Activated T-helper 1 cell treated with Interleukin-2 at 50 U/mL for 16 hours (primary cell): ENCODE results near the gene BCAS1.

ENCODE experiments used
- DNase-seq: peaks from one replicate; pipeline ENCODE4 v3.0.0-alpha.2; 2020; ENCODE audit warnings: low read depth

BCAS1 gene

DNA sequence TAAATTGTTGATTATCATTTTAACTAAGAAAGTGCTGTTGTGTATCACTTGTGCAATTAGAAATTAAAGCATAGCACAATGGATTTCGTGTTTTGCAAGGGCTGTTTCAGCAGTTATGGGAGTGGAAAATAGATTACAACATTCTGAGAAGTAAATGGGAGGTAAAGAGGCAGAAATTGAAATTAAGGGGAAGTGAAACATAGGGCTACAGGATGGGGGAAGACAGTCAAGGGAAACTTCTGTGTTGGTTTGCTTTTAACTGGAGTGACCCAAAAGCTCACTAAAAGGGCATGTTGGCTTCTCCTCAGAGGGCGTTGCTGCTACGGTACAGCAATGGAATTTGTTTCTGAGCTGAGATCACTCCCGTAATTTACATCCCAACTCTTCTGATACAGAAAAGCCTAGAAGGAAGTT is 147.5 kb downstream of the BCAS1 start:
- DNase-seq: no peak

DNA sequence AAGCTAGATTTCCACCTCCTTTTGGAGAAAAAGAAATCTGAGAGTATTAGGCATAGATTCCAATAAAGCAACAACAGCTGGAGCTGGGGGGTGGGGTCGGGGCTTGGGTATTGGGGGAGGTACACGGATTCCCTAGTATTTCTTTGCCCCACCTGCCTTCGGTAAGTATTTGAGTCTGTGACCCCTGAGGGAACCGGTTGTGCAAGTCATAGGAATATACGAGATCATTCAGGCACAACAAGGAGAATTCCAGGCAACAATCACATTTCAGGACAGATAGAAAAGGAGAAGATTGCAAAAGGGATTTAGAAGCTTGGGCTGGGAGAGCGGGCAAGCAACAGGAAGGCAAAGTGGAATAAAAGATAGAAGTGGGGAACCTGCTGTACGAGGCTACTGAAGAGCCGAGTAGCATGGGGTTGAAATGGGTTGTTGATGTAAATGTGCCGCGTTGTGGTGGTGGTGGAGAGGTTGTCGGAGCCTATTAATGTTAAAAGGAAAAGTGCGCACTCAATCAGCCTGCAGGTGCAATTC is 148.9 kb downstream of the BCAS1 start:
- DNase-seq: no peak

- DNase-seq: no peak
Observed at GRCh38 chr20:53920647-53921245, 149.6 kb downstream of the BCAS1 start.

GRCh38 chr20:53919886-53920285 is 150.5 kb downstream of the BCAS1 start:
- no peak for DNase-seq

GRCh38 chr20:53918949-53919361 is 151.4 kb downstream of the BCAS1 start:
- DNase-seq: no peak

DNA sequence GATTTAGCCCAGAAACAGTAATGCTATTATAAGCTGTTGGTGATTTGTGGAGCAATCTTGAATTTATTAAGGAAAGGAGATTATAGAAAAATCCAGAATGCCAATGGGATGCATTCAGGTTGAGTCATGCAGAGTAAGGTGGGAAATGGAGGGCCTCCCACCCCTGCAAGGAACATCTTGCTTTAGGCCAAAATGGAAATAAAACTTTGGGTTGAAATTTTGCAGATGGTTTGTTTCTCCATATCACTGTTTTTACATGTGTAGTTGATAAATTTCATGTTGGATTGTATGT is 152.4 kb downstream of the BCAS1 start:
- DNase-seq: no peak

DNA sequence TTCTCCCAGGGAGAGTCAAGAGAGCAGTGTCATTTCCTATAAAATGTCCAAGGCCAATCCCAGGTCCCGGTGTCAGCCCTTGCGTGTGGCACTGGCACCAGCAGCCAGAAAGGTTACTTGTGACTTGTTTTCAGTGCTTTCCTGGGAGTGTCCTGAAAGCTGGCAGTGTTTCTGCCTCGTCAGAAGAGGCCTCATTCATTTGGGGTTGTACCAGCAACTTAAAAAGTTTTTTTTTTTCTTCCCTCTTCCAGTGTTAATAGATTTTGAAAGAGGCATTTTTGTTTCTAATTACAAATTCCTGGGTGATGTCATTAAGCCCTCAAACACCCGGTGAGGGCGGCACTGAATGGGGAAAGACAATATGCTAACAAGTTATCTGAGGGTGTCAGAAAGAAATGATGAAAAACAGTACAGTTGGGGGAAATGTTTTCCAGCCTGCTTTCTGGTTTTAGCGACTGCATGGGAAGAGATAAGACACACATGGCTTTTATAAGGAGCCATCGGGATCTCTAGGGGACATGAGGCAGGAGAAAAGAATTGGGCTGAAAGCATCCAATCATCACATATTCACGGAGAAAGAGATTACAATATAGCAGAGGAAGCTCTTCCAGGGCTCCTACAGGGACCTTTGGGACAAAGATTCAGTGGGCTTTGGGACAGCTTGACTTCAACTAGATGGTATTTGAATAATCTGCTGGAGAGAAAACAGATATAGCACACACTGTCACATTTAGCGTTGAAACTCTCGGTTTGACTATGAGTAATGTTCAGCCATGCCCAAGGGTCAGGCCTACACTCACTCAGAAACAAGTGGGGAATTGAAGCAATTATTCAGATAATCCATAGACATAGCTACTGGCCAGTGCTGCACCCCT is 153.0 kb downstream of the BCAS1 start:
- no peak for DNase-seq

GRCh38 chr20:53916173-53916512 is 154.3 kb downstream of the BCAS1 start:
- DNase-seq: no peak

DNA sequence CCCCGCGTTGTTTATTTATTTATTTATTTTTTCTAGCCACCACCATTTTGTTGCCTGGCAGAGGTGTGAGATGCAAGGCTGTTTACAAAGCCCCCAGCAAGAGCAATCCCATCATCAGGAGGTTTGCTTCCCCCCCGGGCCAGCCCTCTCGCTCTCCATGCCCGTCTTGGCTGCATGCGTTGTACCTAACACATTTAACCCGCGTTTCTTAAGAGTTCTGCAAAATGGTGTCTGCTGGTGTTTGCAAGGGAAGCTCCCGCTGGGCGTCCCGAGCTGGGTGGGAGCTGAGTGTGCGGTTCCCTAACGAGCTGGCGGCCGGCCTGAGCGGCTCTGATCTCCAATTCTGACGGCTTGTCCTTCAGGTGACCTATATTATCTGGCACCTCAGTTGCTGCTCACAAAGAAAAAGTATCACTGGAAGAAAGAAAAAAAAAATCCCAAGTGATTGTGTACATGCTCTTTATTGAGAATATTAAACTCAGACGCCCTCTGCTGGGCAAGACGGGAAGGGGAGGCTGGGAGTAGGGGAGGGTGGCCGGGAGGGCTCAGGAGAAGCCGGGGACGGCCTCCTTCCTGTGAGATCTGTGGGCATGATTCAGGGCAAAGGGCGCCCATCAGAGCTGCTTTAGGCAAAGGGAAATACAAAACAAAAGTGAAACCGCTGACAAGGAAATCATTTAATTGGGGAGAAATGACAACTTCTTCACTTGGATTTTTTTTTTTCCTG is 154.8 kb downstream of the BCAS1 start:
- DNase-seq: peak; percentile 85

GRCh38 chr20:53914781-53915445 is 155.5 kb downstream of the BCAS1 start:
- DNase-seq: no peak

- no peak for DNase-seq
Observed at GRCh38 chr20:53914091-53914780, 156.2 kb downstream of the BCAS1 start.

GRCh38 chr20:53911301-53911700 is 159.1 kb downstream of the BCAS1 start:
- DNase-seq: no peak

- DNase-seq: no peak
Observed at GRCh38 chr20:53910351-53911002, 159.9 kb downstream of the BCAS1 start.

- no peak for DNase-seq
Observed at GRCh38 chr20:53907968-53908751, 162.2 kb downstream of the BCAS1 start.

DNA sequence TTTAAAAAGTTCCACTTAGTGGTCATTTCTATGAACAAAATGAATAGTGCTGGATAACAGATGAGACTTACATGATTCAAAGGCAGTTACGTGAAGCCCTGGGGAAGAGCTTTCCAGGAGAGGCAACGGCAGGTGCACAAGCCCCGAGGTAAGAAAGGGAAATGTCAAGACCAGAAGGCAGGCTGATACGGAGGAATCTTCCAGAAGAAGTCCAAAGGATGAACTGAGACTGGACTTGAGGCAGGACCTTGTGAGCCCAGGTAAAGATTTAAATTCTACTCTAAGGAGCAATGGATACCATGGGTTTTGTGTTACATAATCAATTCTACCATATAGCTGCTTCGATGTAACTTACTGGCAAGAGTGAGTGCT is 164.6 kb downstream of the BCAS1 start:
- DNase-seq: no peak

DNA sequence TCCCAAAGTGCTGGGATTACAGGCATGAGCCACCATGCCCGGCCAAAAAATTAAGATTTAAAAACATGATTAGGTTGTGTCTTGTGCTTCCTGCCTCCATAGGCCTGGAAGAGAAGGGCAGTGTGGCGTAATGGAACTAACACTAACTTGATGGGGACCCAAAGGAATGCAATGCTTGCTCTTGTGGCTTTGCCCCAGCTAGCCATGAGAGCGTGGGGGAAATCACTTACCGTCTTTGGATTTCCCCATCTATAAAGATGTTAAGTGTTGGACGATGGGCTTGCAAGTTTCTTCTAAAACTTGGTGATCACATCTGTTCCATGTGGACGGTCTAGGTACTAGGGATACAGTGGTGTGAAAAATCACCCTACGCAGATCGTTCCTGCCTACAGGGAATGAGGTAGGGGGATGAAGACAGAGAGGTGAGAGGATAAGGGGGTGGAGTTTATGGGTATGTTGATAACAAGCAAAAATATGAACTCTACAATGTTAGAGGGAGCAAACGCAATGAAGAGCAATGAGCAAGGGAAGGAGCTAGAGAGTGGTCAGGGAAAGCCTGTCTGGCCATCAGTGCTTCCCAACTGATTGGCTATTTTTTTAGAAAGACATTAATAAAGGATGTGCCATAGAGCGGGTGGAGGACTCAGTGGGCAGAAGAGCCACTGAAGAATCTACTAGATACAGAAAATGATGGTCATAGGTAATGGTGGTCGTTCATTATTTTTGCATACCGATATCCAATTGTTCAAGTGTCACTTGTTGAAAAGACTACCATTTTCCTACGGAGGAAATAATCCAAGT is 165.2 kb downstream of the BCAS1 start:
- DNase-seq: no peak

- no peak for DNase-seq
Observed at GRCh38 chr20:53904261-53904660, 166.1 kb downstream of the BCAS1 start.

GRCh38 chr20:53903652-53903987 is 166.8 kb downstream of the BCAS1 start:
- DNase-seq: no peak

DNA sequence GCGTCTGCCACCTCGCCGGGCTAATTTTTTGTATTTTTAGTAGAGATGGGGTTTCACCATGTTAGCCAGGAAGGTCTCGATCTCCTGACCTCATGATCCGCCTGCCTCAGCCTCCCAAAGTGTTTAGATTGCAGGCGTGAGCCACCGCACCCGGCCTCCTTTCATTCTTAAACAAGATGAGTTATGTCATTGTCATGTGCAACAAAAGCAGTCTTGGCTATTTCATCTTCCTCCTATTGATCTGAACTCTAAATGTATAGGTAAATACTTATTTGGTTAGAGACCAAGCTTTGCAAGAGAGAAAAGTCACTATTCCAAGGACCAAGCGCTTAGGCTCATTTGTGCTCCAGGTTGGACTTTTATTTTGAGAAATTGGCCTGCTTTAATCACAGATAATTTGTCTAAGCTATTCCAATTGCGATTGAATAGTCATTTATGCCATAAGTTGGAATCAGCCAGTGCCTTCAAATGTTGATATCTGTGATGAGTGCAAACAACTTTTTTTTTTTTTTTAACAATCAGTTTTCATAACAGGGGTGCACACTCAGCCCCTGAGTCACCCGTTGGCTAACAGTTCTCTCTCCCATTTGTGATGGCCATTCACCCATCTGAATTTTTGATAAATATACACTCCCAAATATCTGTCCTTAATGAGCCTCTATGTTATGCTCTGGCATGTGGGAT is 167.3 kb downstream of the BCAS1 start:
- no peak for DNase-seq
